B cell (primary cell): ENCODE results near the gene GAREM1.

Experiments
- EZH2 ChIP-seq: IDR thresholded peaks from 2 replicates; pipeline ENCODE4 v1.6.1; 2012; ENCODE audit warnings: borderline replicate concordance, low read depth, mild to moderate bottlenecking, moderate library complexity, low read length; ENCODE audit not compliant: insufficient read depth, poor library complexity, severe bottlenecking
- TF ChIP-seq, protein P1 (sequence below): fragments of 200-600 bp; IDR thresholded peaks from one replicate; pipeline ENCODE4 v1.8.0; 2022; ENCODE audit warnings: antibody characterized with exemption, mild to moderate bottlenecking

GRCh38 chr18:32262092-32262491 lies 208.6 kb downstream of the GAREM1 start:
- TF ChIP-seq EZH2, result no peak
- TF ChIP-seq, protein P1, sequence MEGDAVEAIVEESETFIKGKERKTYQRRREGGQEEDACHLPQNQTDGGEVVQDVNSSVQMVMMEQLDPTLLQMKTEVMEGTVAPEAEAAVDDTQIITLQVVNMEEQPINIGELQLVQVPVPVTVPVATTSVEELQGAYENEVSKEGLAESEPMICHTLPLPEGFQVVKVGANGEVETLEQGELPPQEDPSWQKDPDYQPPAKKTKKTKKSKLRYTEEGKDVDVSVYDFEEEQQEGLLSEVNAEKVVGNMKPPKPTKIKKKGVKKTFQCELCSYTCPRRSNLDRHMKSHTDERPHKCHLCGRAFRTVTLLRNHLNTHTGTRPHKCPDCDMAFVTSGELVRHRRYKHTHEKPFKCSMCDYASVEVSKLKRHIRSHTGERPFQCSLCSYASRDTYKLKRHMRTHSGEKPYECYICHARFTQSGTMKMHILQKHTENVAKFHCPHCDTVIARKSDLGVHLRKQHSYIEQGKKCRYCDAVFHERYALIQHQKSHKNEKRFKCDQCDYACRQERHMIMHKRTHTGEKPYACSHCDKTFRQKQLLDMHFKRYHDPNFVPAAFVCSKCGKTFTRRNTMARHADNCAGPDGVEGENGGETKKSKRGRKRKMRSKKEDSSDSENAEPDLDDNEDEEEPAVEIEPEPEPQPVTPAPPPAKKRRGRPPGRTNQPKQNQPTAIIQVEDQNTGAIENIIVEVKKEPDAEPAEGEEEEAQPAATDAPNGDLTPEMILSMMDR, result no peak
